Hypothalamus (tissue), 51 donors: ENCODE results near the gene TIGD3.

ENCODE experiments used
- DNase-seq, 51 donors: peaks; one replicate each; lab custom pipeline; 2025; lab: John Stamatoyannopoulos, UW

TIGD3 gene

DNA sequence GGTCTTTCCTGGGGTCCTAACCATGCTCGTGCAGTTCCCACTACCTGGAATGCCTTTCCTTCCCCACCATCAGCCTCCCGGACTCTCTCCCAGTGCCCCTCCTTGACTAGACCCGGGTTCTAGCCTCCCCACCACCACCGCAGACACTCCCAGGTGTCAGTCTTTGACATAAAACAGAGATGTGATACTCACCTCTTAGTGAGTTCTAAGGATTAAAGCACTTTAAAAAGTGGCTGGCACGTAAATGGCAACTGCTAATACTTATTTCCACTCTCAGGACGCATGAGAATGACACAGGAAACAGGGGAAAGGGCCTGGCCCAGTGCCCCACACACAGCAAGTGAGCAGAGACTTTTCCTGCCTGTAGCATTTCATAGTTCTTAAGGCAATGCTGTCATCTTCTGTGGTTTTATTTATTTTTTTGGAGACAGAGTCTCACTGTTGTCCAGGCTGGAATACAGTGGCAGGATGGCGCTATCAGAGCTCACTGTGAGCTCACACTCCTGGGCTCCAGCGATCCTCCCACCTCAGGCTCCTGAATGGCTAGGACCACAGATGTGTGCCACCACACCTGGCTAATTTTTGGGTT, 29.8 kb downstream of the TIGD3 start:
- DNase-seq, result no peak

DNA sequence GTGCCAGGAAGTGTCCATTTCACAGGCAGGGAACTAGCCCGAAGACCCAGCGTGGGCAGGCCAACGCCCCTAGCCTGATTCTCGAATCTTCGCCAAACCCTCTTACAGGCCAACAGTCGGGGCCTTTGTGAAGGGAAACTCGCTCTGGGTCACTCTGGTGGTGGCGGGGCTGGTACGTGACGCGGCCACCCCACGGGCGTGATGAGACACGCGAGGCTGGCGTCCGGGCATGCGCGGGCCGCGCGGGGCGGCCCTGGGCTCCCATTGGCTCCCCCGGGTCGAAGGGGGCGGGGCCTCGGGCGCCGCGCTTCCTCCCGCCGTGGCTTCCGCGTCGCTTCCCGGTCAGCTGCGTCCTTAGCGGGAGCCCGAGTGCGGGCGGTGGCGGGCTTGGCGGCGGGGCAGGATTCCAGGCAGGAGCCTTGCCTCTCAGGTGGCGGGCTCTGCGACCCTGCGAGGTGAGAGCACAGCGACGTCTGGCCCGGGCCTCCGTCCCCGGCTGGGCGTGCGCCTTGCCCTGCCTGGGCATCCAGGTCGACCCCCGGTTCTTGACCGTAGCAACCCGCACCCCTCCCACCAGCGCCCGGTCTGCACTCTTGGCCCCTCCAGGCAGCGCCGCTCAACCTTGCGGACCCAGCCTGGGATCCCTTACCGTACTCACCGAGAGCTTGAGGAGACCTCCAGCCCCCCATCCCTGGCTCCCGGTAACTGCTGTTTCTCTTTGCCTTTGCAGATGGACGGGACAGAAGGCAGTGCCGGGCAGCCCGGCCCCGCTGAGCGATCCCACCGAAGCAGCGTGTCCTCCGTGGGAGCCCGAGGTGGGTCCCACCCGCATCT, 32.0 kb downstream of the TIGD3 start, which contains the start of gene FRMD8:
FRMD8 (plus strand) TSS at position 331 of the 834 bp plus-strand sequence; CDS start at position 731, 400 bp downstream.
- DNase-seq, result peak; percentile 36 to 94 (median 87)

DNA sequence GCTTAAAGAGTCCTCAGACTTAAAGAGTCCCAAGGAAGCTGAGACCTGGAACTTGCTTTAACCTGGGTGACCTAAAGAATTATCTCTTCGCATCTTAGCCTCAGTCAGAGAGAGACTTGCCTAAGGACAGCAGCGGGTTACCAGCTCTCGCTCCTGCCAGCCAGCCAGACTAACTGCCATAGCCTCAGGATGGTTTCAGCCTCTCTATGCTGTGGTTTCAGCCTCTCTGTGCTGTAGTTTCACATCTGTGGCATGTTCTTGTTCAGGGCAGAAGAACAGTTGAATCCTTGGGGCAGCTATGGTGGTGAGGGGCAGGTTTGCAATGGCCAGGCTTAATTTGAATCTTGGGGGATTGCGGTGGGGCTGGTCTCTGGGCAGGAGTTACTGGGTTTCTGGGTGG, 34.2 kb downstream of the TIGD3 start:
- no peak for DNase-seq

DNA sequence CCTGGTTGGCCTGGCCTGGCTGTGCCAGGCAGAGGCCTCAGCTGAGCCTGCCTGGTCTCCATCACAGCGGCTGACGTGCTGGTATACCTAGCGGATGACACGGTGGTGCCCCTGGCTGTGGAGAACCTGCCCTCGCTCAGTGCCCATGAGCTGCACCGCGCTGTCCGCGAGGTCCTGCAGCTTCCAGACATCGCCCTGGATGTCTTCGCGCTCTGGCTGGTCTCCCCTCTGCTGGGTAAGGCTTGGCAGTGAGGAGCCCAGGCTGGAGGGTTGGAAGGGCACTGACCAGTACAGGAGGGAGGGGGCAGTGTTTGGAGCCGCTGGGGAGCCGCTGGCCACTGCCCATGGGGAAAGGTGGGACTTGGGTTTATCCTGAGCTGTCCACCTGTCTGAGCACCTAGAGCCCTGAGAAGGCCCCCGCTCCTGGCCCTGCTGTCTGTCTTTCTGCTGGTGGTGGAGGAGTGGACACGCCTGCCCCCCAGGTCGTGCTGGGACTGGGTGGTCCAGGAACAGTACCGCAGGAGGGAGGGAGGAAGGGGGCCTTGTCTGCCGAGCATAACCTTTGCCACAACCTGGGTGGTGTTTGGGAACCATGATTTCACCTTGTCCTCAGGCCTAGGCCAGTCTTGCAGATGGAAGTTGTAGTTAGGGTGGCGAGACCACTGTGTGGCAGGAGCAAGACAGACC, 34.9 kb downstream of the TIGD3 start:
- no peak for DNase-seq

DNA sequence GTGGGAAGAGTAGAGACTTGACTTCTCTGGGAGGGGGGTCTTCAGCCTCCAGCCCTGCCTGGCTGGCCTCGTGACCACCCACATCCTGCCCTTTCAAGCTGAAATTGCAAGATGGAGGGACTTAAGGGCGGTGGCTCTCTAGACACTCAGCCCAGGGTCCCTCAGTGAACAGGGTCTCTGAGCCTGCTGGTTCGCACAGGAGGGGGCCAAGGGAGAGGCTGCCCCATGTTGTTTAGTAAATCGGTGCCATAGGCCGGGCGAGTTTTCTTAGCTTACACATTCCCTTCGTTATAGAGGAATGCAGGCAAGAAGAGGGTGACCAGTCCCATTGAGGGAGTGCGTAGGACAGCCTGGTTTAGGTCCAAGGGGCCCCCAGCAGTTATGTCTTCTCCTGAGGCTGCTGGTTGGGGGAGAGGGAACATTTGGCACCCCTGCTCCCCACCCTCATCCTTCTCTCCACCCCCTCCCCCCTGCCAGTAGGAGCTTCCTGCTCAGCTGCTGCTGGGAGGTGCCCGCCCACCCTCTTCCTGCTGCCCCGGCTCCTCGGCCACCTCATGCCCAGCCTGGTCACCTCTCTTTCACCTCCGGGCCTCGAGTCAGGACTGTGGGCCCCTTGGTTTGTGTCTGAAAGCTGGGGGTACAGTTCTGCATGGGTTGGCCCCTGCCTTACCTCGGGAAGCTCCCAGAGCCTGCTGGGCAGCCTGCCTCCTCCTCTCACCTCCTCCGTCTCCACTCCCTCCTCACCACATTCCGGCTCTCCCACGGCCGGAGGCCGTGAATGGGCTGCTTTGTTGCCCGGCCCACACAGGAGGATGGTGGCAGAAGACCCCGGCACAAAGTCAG, 35.8 kb downstream of the TIGD3 start:
- DNase-seq, result no peak

DNA sequence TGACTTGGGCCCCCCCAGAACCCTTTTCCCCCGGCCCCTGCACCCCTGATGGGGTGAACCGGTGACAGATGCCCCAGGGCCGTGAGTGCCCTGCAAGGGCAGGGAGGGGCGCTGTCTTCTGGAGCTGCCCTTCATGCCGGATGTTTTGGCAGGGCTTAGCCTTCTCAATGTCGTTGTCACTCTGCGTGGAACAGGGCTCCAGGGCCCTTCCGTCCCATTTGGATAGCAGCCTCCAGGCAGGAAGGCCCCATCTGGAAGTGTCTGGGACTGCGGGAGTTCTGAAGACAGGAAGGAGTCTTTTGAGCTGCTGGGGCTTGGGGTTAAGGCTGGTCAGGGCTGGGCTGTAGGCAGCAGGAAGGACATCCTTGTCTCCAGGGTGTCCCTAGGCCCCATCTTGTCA, 36.4 kb downstream of the TIGD3 start:
- DNase-seq, result peak in 1 of 51 donors; percentile 5

DNA sequence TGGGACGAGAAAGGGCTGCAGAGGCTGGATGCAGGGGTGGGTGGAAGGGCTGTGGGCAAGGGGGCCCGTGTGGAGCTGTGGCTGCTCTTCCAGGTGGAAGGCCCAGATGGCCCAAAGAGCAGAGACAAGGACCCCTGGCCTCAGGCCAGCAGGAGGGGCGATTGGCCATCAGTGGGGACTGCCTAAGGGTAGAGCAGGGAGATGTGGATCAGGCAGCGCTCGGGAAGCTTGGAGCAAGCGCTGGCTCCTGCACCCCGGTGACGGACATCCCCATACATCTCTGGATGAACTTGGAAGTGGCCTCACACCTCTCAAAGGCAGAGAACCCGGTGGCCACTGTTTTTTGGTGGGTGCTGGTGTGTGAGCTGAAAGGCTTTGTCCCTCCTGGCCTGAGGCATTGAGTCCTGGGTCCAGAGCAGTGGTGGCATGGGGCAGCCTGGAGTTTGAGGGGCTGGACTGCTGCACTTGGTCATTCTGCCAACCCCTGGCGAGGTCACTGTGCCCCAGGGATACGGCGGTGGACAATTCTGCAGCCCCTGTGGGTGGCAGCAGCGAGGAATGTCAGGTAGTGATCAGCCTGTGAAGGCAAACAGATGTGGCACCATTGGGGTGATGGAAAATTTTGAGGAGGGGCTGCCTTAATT, 37.8 kb downstream of the TIGD3 start:
- no peak for DNase-seq

DNA sequence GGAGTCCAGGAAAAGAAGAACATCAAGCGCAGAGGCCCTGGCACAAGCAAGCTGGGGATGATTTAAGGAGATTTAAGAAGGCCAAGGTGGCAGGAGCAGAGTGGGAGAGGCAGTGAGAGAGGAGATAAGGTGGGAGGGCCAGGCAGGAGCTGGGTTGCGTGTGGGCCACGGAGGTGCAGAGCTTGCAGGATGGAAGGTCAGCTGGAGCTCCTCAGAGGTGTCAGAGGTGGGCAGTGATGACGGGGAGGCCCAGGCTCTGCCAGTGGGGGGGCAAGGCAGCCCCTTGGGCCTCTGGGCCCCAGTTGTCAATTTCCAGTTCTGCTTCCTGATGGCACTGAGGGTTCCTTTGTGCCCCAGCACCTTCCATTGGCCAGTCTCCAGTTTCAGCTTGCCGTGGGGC, 38.3 kb downstream of the TIGD3 start:
- no peak for DNase-seq

DNA sequence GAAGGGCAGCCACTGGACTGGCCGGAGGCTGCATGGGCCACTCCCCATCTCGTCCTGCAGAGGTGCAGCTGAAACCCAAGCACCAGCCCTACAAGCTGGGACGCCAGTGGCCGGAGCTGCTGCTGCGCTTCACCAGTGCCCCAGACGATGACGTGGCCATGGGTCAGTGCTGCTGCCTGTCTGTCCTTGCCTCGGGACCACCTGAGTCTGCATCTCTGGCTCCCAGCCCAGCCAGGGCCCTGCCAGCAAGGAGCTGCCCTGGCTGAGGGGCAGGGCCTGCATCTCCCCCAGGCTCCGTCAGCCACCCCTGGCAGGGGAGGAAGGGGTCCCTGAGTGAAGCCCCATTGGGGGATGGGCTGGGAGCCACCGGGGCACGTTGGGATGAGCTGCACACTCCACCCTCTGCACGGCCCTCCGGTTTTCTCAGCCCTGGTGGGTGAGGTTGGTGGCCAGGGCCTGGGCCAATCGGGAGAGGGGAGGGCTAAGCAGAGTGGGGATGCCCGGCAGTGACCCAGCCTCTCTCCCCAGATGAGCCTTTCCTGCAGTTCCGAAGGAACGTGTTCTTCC, 39.0 kb downstream of the TIGD3 start:
- no peak for DNase-seq

DNA sequence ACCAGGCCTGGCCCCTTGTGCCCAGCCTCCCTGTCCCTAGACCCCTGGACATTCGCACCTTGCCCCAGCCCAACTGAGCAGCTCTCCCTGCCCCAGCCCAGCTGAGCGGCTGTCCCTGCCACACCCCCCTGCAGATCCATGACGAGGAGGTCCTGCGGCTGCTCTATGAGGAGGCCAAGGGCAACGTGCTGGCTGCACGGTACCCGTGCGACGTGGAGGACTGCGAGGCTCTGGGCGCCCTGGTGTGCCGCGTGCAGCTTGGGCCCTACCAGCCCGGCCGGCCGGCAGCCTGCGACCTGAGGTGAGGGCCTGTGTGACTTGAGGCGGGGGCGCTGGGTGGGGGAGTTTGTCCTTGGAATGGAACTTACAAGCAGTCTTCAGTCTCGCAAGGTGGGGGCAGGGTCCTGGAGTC, 39.6 kb downstream of the TIGD3 start:
- no peak for DNase-seq

DNA sequence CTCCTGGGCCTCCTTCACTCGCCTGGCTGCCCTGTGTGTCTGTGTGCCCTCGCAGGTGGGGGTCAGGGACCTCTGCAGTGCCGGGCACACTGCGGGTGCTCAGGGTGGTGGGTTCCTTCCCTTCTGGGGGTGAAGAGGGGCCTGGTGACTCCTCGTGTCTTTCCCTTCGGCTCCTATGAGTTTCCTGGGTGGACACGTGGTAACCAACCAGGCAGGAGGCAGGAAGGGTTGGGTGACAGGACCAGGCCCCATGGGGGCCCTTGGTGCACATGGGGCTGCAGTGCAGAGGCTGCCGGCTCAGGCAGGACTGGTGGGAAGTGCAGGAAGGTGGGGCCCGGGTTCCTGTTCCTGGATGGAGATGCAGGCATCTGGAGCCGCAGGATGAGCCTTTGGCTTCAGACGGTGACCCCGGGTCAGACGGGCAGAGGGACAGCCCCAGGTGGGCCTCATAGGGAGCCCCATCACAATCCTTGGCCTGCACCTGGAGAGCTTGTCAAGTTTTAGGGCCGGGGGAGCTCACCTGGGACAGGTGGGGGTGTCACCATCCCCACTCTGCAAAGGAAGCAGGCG, 41.5 kb downstream of the TIGD3 start:
- no peak for DNase-seq

DNA sequence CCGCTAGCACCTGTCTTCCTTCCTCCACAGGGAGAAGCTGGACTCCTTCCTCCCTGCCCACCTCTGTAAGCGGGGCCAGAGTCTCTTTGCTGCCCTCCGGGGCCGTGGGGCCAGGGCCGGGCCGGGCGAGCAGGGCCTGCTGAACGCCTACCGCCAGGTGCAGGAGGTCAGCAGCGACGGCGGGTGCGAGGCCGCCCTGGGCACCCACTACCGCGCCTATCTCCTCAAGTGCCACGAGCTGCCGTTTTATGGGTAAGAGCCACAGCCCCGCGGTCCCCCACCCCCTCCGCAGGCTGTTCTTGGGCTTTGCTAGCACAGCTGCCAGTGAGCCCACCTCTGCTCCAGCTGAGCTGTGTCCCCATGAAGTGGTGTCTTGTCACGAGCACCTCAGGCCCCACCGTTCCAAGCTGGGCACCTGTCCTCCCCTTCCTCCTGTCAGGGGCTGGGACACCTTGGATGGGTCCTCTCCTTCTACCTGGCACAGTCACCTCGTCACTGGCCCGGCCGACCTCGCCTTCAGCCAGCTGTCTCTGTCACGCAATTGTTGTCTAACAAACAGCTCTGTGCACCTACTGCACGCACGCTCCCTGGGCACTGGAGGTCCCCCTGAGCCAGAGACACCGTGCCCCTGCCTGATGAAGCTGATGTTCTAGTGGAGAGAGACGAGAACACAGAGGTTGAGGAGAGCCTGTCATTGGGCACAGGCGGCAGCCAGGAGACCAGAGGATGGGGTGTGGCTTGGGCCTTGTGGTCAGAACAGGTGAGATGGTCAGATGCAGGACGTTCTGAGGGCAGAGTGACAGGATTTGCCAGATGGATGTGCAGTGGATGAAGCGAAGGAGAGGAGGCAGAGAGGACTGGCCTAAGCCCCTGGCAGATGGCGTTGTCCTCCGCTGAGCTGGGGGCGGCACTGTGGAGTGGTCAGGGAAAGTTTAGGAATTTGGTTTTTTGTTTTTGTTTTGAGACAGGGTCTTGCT, 42.5 kb downstream of the TIGD3 start:
- DNase-seq, result no peak

DNA sequence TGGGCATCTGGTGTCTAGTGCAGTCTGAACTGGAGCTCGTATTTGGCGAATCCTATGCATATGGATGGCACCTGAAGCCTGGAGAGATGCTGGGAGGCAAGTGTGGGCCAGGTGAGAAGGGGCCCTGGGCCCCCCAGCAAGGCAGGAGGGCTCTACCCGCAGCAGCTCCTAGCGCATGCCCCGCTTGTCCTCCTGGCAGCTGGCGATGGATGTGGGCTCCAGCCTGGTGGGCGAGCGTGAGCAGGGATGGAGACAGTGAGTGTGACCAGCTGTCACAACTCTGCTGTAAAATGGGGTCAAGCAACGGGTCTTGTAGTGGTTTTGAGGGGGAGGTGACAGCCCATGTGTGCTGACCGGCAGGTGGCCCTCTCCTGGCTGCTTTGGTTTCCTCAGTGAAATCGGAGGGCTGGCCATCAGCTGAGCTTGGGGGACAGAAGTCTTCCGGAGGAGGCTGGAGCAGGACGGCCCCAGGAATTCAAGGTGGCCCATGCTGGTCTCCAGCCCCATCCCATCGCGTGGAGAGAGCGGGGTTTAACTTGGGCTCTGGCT, 43.9 kb downstream of the TIGD3 start:
- peak in 1 of 51 donors; percentile 17 for DNase-seq

DNA sequence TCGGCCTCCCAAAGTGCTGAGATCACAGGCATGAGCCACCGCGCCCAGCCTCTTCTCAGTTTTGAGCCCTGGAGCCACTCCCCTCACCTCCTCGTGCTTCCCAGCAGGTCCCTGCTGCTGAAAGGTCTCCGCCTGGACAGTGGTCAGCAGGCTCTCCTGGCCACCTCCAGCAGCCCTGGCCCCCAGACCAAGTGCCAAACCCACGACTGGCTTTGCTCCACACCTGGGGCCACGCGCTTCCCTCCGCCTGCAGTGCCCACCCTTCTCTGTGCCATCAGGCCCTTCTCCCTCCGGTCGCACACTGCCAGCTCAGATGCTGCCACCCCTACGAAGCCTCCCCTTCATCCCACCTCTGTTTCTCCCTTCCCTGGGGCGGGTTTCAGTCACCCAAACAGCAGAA, 44.7 kb downstream of the TIGD3 start:
- no peak for DNase-seq

DNA sequence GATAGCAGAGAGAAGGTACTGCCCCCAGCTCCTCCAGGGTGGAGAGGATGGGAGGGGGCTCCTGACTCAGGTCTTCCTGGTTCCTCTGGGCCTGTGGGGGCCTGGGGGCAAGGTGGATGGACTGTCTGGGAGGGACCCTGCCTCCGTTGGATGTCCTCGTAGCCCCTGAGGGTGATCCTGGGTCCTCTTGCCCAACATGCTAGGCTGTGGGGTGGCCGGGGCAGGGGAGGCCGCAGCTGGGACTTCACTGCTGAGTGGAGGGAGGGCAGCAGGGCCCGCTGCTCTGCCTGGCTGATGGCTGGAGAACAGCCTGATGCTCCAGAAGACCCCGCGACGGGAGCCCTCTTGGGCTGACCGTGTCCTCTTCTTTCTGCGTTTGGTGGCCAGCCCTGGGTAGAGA, 45.3 kb downstream of the TIGD3 start:
- no peak for DNase-seq

DNA sequence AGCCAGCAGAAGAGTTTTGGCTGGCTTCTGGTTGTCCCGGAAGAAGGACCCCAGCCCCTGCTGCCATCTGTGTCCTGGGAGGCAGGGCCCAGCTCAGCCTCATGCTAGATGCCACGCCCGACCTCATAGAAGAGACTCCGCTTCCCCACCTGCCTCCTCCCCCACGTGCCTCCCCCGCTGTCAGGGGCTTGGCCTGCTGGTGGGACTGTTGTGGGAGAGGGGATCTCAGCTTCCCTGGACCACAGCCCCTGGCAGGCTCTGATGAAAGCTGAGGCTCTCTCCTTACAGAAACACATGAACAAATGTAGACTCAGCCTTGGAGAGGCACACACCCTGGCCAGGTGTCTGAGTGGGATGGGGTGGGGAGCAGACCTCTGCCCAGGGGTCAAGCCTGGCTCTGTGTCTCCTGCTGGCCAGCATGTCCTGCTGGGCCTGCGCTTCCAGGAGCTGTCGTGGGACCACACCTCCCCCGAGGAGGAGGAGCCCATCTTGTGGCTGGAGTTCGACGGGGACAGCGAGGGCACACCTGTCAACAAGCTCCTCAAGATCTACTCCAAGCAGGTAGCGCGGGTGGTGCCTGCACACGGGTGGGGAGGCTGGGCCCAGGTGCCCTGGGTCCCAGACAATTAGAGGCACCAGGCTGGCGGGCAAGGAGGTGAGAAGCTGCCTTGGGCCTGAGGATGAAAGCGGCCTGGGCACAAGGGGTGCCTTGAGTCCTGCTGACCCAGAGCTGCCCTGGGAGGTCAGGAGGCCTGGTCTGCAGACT, 45.9 kb downstream of the TIGD3 start:
- DNase-seq, result no peak

DNA sequence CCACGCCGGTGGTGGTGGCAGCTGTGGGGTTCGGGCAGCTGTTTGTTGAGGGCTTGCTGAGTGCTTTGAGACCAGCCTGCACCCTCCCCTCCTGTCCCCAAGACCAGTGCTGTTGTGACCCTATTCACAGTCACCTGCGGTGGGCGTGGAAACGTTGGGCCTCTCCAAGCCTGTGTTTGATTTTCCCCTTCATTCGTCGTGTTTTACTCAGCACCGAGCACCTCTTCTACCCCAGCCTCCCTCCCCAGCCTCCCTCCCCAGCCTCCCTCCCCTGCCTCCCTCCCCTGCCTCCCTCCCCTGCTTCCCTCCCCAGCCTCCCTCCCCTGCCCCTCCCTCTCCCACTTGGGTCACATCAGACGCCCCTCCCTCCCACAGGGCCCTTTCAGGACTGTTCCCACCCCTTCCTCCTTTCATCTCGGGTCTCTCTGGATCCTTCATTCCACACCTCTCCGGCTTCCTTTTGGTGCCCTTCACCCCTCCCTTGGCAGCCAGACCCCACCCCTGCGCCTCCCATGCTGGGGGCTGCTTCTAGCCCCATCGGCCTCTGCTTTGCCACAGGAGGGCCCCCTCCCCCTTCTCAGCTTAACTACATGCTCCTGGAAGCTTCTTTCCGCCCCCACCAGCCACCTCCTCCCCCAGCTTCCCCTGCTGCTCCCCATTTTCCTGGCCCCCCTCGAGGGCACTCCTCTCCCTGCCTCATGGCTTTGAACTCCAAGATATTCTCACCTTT, 46.7 kb downstream of the TIGD3 start:
- DNase-seq, result no peak
